ENCODE data around the gene SPTB.
A peak's percentile ranks its signal among the peaks of the same experiment; 100 is the strongest.

Gene SPTB

GRCh38 chr14:64871344-64871743, 8.4 kb downstream of the SPTB start:
- TF ChIP-seq POLR2A (IDR thresholded peaks at IDR 0.05; ENCODE audit: low read length) (no peak), GATA1 (IDR thresholded peaks at IDR 0.05; ENCODE audit: low read depth, low read length) (no peak)
- no peak for DNase-seq

- DNase-seq: no peak
- no peak for TF ChIP-seq POLR2A (IDR thresholded peaks at IDR 0.05; ENCODE audit: low read length)
- no peak for TF ChIP-seq GATA1 (IDR thresholded peaks at IDR 0.05; ENCODE audit: low read depth, low read length)
Observed at GRCh38 chr14:64870160-64870559, 9.5 kb downstream of the SPTB start.

- peak; percentile 20 for TF ChIP-seq POLR2A (IDR thresholded peaks at IDR 0.05; ENCODE audit: low read length)
- no peak for TF ChIP-seq GATA1 (IDR thresholded peaks at IDR 0.05; ENCODE audit: low read depth, low read length)
- peak in 1 of 2 experiments; percentile 29 for DNase-seq
Observed at GRCh38 chr14:64868841-64869240, 10.9 kb downstream of the SPTB start.

- TF ChIP-seq GATA1 (IDR thresholded peaks at IDR 0.05; ENCODE audit: low read depth, low read length) (no peak), POLR2A (IDR thresholded peaks at IDR 0.05; ENCODE audit: low read length) (peak; percentile 31)
- DNase-seq: peak; percentile 14 to 31
Observed at GRCh38 chr14:64868379-64868778, 11.3 kb downstream of the SPTB start.

GRCh38 chr14:64867182-64867581, 12.5 kb downstream of the SPTB start:
- DNase-seq: no peak
- TF ChIP-seq GATA1 (IDR thresholded peaks at IDR 0.05; ENCODE audit: low read depth, low read length) (no peak), POLR2A (IDR thresholded peaks at IDR 0.05; ENCODE audit: low read length) (no peak)

GRCh38 chr14:64865992-64866391, 13.7 kb downstream of the SPTB start:
- TF ChIP-seq POLR2A (IDR thresholded peaks at IDR 0.05; ENCODE audit: low read length): no peak
- TF ChIP-seq GATA1 (IDR thresholded peaks at IDR 0.05; ENCODE audit: low read depth, low read length): no peak
- no peak for DNase-seq

GRCh38 chr14:64865109-64865508, 14.6 kb downstream of the SPTB start:
- TF ChIP-seq POLR2A (IDR thresholded peaks at IDR 0.05; ENCODE audit: low read length) (no peak), GATA1 (IDR thresholded peaks at IDR 0.05; ENCODE audit: low read depth, low read length) (no peak)
- no peak for DNase-seq

- DNase-seq: no peak
- TF ChIP-seq GATA1 (IDR thresholded peaks at IDR 0.05; ENCODE audit: low read depth, low read length) (no peak), POLR2A (IDR thresholded peaks at IDR 0.05; ENCODE audit: low read length) (no peak)
Observed at GRCh38 chr14:64864258-64864657, 15.4 kb downstream of the SPTB start.

GRCh38 chr14:64861916-64862315, 17.8 kb downstream of the SPTB start:
- no peak for DNase-seq
- TF ChIP-seq POLR2A (IDR thresholded peaks at IDR 0.05; ENCODE audit: low read length): no peak
- TF ChIP-seq GATA1 (IDR thresholded peaks at IDR 0.05; ENCODE audit: low read depth, low read length): no peak

GRCh38 chr14:64860039-64860438, 19.7 kb downstream of the SPTB start:
- peak; percentile 34 to 36 for DNase-seq
- TF ChIP-seq POLR2A (IDR thresholded peaks at IDR 0.05; ENCODE audit: low read length) (no peak), GATA1 (IDR thresholded peaks at IDR 0.05; ENCODE audit: low read depth, low read length) (no peak)

GRCh38 chr14:64857979-64858744, 21.5 kb downstream of the SPTB start:
- TF ChIP-seq POLR2A (IDR thresholded peaks at IDR 0.05; ENCODE audit: low read length): no peak
- TF ChIP-seq GATA1 (IDR thresholded peaks at IDR 0.05; ENCODE audit: low read depth, low read length): no peak
- no peak for DNase-seq

- TF ChIP-seq POLR2A (IDR thresholded peaks at IDR 0.05; ENCODE audit: low read length) (no peak), GATA1 (IDR thresholded peaks at IDR 0.05; ENCODE audit: low read depth, low read length) (no peak)
- DNase-seq: no peak
Observed at GRCh38 chr14:64856529-64857445, 22.9 kb downstream of the SPTB start.

GRCh38 chr14:64855721-64856528, 23.8 kb downstream of the SPTB start:
- no peak for TF ChIP-seq POLR2A (IDR thresholded peaks at IDR 0.05; ENCODE audit: low read length)
- TF ChIP-seq GATA1 (IDR thresholded peaks at IDR 0.05; ENCODE audit: low read depth, low read length): no peak
- DNase-seq: peak in 1 of 2 experiments; percentile 15
